ENCODE data around the gene EP300.

DNA sequence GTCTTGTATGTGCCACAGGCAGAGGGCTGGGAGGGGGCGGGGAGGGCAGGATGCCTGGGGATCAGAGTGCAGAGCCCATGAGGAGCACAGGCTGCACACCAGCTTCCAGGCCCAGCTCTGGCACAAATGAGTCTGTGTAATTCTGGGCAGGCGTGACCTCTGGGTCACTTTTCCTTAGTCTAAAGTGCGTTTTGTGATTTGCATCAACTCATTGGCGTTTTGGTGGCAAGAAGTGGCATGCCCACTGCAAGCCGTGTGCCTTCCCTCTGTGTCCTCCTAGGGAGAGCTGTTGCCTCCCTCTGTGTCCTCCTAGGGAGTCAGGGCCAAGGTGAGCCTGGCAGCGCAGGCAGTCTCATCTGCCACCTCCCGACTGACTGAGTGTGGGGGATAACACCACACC lies 131.1 kb downstream of the EP300 start:
- TF ChIP-seq, protein P1, sequence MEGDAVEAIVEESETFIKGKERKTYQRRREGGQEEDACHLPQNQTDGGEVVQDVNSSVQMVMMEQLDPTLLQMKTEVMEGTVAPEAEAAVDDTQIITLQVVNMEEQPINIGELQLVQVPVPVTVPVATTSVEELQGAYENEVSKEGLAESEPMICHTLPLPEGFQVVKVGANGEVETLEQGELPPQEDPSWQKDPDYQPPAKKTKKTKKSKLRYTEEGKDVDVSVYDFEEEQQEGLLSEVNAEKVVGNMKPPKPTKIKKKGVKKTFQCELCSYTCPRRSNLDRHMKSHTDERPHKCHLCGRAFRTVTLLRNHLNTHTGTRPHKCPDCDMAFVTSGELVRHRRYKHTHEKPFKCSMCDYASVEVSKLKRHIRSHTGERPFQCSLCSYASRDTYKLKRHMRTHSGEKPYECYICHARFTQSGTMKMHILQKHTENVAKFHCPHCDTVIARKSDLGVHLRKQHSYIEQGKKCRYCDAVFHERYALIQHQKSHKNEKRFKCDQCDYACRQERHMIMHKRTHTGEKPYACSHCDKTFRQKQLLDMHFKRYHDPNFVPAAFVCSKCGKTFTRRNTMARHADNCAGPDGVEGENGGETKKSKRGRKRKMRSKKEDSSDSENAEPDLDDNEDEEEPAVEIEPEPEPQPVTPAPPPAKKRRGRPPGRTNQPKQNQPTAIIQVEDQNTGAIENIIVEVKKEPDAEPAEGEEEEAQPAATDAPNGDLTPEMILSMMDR (IDR thresholded peaks at IDR 0.05) = no peak
- TF ChIP-seq POLR2A (IDR thresholded peaks at IDR 0.05) = no peak
